HepG2 (cell line): ENCODE data around the gene ADGRB3. TPM values are rescaled to one million over a fixed set of nuclear protein-coding genes. Genes with fewer than 3 reads are reported as not detected.

ENCODE experiments used
- ATAC-seq: fragments of 200-7000 bp; cut with Tn5 transposase; 3 replicates; pipeline ENCODE4 v1.9.1; 2020; ENCODE audit warnings: mild to moderate bottlenecking, moderate library complexity
- BruUV-seq: library from RNA; stranded (reverse); fragments of 400-500 nt; replicated peaks from 2 replicates; lab custom pipeline; 2021; lab: Mats Ljungman, UMichigan
- CTCF ChIA-PET: fragments of 300-600 bp; formaldehyde crosslinking; extraction: SDS; loops from one replicate; lab custom pipeline; 2021; ENCODE audit warnings: low total read pairs, inconsistent platforms, low intra/inter-chr PET ratio; lab: Yijun Ruan, JAX
- POLR2A ChIA-PET: fragments of 350-600 bp; sonication (Branson Sonifier 250); formaldehyde crosslinking; loops from one replicate; lab custom pipeline; 2020; ENCODE audit warnings: antibody characterized with exemption, inconsistent platforms; lab: Yijun Ruan, JAX
- DNase-seq: peaks from one replicate; pipeline ENCODE4 v3.0.0-alpha.2; 2015; ENCODE audit warnings: low spot score
- FAIRE-seq: peaks from 3 replicates; lab custom pipeline; 2011; peaks lifted over from hg19 to GRCh38; lab: Jason Lieb, UNC
- H2AFZ ChIP-seq: one replicate; pipeline ENCODE4 v1.6.1; 2011; ENCODE audit warnings: low read length, inconsistent platforms
- H3K27ac ChIP-seq: fragments of 300-600 bp; 3 replicates; pipeline ENCODE4 v1.8.0; 2011; ENCODE audit warnings: mixed run types, mild to moderate bottlenecking, mixed read lengths, low read length, inconsistent platforms; ENCODE audit not compliant: insufficient read depth; ENCODE audit errors: extremely low read length
- H3K27me3 ChIP-seq, 2 experiments: fragments of 200-600 bp in 1 of 2; 2 replicates in 1 of 2; 3 replicates in 1 of 2; pipeline versions ENCODE4 v1.6.0 to v1.8.0; 2011; ENCODE audit warnings: low read length in 2 of 2, mild to moderate bottlenecking in 2 of 2, moderate library complexity in 2 of 2, inconsistent platforms in 1 of 2; ENCODE audit not compliant: insufficient read depth in 2 of 2, control insufficient read depth in 1 of 2
- H3K36me3 ChIP-seq, 2 experiments: fragments of 200-600 bp in 1 of 2; replicated peaks in 1 of 2; 2 replicates in 1 of 2; 3 replicates in 1 of 2; pipeline versions ENCODE4 v1.5.1 to v1.8.0; 2011; ENCODE audit warnings: low read length in 2 of 2, inconsistent platforms in 1 of 2; ENCODE audit not compliant: insufficient read depth in 2 of 2, control insufficient read depth in 1 of 2
- H3K4me1 ChIP-seq: 2 replicates; pipeline ENCODE4 v1.5.1; 2012; ENCODE audit warnings: low read length, inconsistent platforms; ENCODE audit not compliant: insufficient read depth
- H3K4me2 ChIP-seq: 2 replicates; pipeline ENCODE4 v1.6.0; 2011; ENCODE audit warnings: low read depth, low read length, inconsistent platforms
- H3K4me3 ChIP-seq, 3 experiments: fragments of 200-600 bp in 1 of 3; sonication (generic), shearing (Covaris generic) in 1 of 3; replicated peaks in 1 of 3; 2 replicates each; pipeline ENCODE4 v1.5.1; 2011 to 2016; ENCODE audit warnings: low read length in 3 of 3, inconsistent platforms in 2 of 3, low read depth in 2 of 3, mild to moderate bottlenecking in 2 of 3, control low read depth in 1 of 3, mixed read lengths in 1 of 3; ENCODE audit not compliant: insufficient read depth in 1 of 3
- H3K79me2 ChIP-seq: one replicate; pipeline ENCODE4 v1.6.1; 2011; ENCODE audit warnings: low read length, inconsistent platforms; ENCODE audit not compliant: insufficient read depth
- H3K9ac ChIP-seq: 2 replicates; pipeline ENCODE4 v1.6.0; 2011; ENCODE audit warnings: mild to moderate bottlenecking, low read depth, low read length, inconsistent platforms; ENCODE audit not compliant: insufficient read depth
- H3K9me3 ChIP-seq: 2 replicates; pipeline ENCODE4 v1.5.1; 2012; ENCODE audit warnings: mild to moderate bottlenecking, low read length
- H4K20me1 ChIP-seq: 2 replicates; pipeline ENCODE4 v1.6.0; 2011; ENCODE audit warnings: inconsistent platforms, mild to moderate bottlenecking, low read length, moderate library complexity; ENCODE audit not compliant: insufficient read depth
- CC2D1A ChIP-seq: sonication (generic); formaldehyde crosslinking; IDR thresholded peaks from 2 replicates; pipeline ENCODE4 v1.8.1; 2023; ENCODE audit warnings: mild to moderate bottlenecking, missing genetic modification reagents
- NFRKB ChIP-seq: fragments of 450-650 bp; IDR thresholded peaks from 2 replicates; pipeline ENCODE4 v1.6.1; 2017
- ZNF17 ChIP-seq: sonication (generic); formaldehyde crosslinking; IDR thresholded peaks from 2 replicates; pipeline ENCODE4 v1.5.0; 2020; ENCODE audit warnings: mild to moderate bottlenecking, missing genetic modification reagents
- ZNF343 ChIP-seq: sonication (generic); formaldehyde crosslinking; IDR thresholded peaks from 2 replicates; pipeline ENCODE4 v1.4.0; 2020; ENCODE audit warnings: mild to moderate bottlenecking, missing genetic modification reagents
- ZNF513 ChIP-seq: sonication (generic); formaldehyde crosslinking; conservative IDR thresholded peaks from 2 replicates; pipeline ENCODE4 v1.5.0; 2020; ENCODE audit warnings: missing genetic modification reagents
- ZNF670 ChIP-seq: sonication (generic); formaldehyde crosslinking; IDR thresholded peaks from 2 replicates; pipeline ENCODE4 v1.8.0; 2022; ENCODE audit warnings: mild to moderate bottlenecking, missing genetic modification reagents, borderline replicate concordance
- ZNF800 ChIP-seq: sonication (generic); formaldehyde crosslinking; IDR thresholded peaks from 2 replicates; pipeline ENCODE4 v1.4.0; 2020; ENCODE audit warnings: missing genetic modification reagents
- ZNF891 ChIP-seq: sonication (generic); formaldehyde crosslinking; IDR thresholded peaks from 2 replicates; pipeline ENCODE4 v1.5.0; 2020; ENCODE audit warnings: mild to moderate bottlenecking, missing genetic modification reagents
- ZSCAN5A ChIP-seq: sonication (generic); formaldehyde crosslinking; IDR thresholded peaks from 2 replicates; pipeline ENCODE4 v1.8.0; 2022; ENCODE audit warnings: mild to moderate bottlenecking, missing genetic modification reagents, borderline replicate concordance
- WGBS: methylation state at CpG from one replicate; pipeline ENCODE4 v1.1.6; 2017; ENCODE audit warnings: low lambda C conversion rate; 5-methylcytosine and 5-hydroxymethylcytosine counted together
- in situ Hi-C: cut with HindIII; loops from 2 replicates; pipeline ENCODE4 v1.10.0; 2017; ENCODE audit warnings: low pct_unique_long_range_greater_than_20kb; ENCODE audit not compliant: extremely low pct_ligation_motif_present
- intact Hi-C: fragments of 100-400 bp; cut with micrococcal nuclease; formaldehyde crosslinking; loops from one replicate; pipeline ENCODE4 v1.10.0; 2022; ENCODE audit not compliant: unreplicated experiment
- polyA plus RNA-seq, 8 experiments: library from polyadenylated mRNA; depleted of rRNA in 3 of 8; stranded (reverse) in 7 of 8; unstranded in 1 of 8; fragments of >200 nt; fragmentation: Illumina TruSeq in 4 of 8; extraction: Trizol in 4 of 8; gene quantifications; 2 replicates each; pipeline versions ENCODE4 v1.2.1 to v1.2.3, GENCODE V29; 2011 to 2016; ENCODE audit warnings: low read depth in 4 of 8, missing spikeins in 1 of 8, mixed read lengths in 1 of 8; ENCODE audit not compliant: insufficient read depth in 1 of 8
- total RNA-seq, 5 experiments: library from RNA; depleted of rRNA; stranded (reverse); fragments of >200 nt; fragmentation: Illumina TruSeq; extraction: Trizol; gene quantifications; 2 replicates each; pipeline ENCODE4 v1.2.3, GENCODE V29; 2016; ENCODE audit warnings: low read depth in 1 of 5
- TF ChIP-seq, protein P1 (sequence below): sonication (generic); formaldehyde crosslinking; IDR thresholded peaks from 2 replicates; pipeline ENCODE4 v1.8.0; 2022; ENCODE audit warnings: mild to moderate bottlenecking, missing genetic modification reagents; ENCODE audit not compliant: insufficient replicate concordance
- TF ChIP-seq, protein P2 (sequence below): sonication (generic); formaldehyde crosslinking; IDR thresholded peaks from 2 replicates; pipeline ENCODE4 v1.8.1; 2023; ENCODE audit warnings: mild to moderate bottlenecking, missing genetic modification reagents, borderline replicate concordance
- TF ChIP-seq, protein P3 (sequence below): sonication (generic); formaldehyde crosslinking; IDR thresholded peaks from 2 replicates; pipeline ENCODE4 v1.4.0; 2020; ENCODE audit warnings: missing genetic modification reagents

Gene ADGRB3
- total and polyA plus RNA-seq, 2 of the 13 experiments (the other 11 are each of a cell fraction or from before 2014, with no cell fraction given): not detected

- H3K36me3 ChIP-seq: no peaks in the 10 kb centered on the region
- POLR2A ChIA-PET: no interaction called here
- no peak overlapping the region for H3K4me3 ChIP-seq
- H3K4me2 ChIP-seq: no peak overlapping the region
- no peaks in the 10 kb centered on the region for H4K20me1 ChIP-seq
- no peaks in the 10 kb centered on the region for H3K9me3 ChIP-seq
- no peak overlapping the region for H2AFZ ChIP-seq
- BruUV-seq: no TSS peak
- ATAC-seq (no peak), DNase-seq (no peak), FAIRE-seq (no peak)
- H3K79me2 ChIP-seq: no peaks in the 10 kb centered on the region
- no peak overlapping the region for H3K9ac ChIP-seq
- no peaks in the 10 kb centered on the region for H3K4me1 ChIP-seq
- H3K27me3 ChIP-seq: no peaks in the 10 kb centered on the region
- in situ Hi-C loops (no loop called here), intact Hi-C loops (no loop called here)
- no peak overlapping the region for H3K27ac ChIP-seq
- 44% methylated on average over 4 of the region's 4 CpGs for WGBS
- CTCF ChIA-PET: no interaction called here
- TF ChIP-seq ZNF670 (no peak), ZSCAN5A (CRISPR knock-in tag) (no peak), ZNF891 (CRISPR knock-in tag) (no peak), ZNF513 (CRISPR knock-in tag) (no peak), ZNF343 (CRISPR knock-in tag) (no peak), NFRKB (no peak), ZNF17 (no peak), CC2D1A (CRISPR knock-in tag) (no peak), ZNF800 (CRISPR knock-in tag) (no peak)
- TF ChIP-seq, protein P1, sequence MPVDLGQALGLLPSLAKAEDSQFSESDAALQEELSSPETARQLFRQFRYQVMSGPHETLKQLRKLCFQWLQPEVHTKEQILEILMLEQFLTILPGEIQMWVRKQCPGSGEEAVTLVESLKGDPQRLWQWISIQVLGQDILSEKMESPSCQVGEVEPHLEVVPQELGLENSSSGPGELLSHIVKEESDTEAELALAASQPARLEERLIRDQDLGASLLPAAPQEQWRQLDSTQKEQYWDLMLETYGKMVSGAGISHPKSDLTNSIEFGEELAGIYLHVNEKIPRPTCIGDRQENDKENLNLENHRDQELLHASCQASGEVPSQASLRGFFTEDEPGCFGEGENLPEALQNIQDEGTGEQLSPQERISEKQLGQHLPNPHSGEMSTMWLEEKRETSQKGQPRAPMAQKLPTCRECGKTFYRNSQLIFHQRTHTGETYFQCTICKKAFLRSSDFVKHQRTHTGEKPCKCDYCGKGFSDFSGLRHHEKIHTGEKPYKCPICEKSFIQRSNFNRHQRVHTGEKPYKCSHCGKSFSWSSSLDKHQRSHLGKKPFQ (CRISPR knock-in tag): no peak
- TF ChIP-seq, protein P2, sequence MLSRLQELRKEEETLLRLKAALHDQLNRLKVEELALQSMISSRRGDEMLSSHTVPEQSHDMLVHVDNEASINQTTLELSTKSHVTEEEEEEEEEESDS (CRISPR knock-in tag): no peak
- TF ChIP-seq, protein P3, sequence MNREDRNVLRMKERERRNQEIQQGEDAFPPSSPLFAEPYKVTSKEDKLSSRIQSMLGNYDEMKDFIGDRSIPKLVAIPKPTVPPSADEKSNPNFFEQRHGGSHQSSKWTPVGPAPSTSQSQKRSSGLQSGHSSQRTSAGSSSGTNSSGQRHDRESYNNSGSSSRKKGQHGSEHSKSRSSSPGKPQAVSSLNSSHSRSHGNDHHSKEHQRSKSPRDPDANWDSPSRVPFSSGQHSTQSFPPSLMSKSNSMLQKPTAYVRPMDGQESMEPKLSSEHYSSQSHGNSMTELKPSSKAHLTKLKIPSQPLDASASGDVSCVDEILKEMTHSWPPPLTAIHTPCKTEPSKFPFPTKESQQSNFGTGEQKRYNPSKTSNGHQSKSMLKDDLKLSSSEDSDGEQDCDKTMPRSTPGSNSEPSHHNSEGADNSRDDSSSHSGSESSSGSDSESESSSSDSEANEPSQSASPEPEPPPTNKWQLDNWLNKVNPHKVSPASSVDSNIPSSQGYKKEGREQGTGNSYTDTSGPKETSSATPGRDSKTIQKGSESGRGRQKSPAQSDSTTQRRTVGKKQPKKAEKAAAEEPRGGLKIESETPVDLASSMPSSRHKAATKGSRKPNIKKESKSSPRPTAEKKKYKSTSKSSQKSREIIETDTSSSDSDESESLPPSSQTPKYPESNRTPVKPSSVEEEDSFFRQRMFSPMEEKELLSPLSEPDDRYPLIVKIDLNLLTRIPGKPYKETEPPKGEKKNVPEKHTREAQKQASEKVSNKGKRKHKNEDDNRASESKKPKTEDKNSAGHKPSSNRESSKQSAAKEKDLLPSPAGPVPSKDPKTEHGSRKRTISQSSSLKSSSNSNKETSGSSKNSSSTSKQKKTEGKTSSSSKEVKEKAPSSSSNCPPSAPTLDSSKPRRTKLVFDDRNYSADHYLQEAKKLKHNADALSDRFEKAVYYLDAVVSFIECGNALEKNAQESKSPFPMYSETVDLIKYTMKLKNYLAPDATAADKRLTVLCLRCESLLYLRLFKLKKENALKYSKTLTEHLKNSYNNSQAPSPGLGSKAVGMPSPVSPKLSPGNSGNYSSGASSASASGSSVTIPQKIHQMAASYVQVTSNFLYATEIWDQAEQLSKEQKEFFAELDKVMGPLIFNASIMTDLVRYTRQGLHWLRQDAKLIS (CRISPR knock-in tag): no peak
These were observed 503.9 kb downstream of the ADGRB3 start for GRCh38 chr6:69138893-69139494.
